Upper lobe of left lung (tissue), 6 donors: ENCODE results near the gene DEXI. TPM values are rescaled to one million over a fixed set of nuclear protein-coding genes. Genes with fewer than 3 reads are reported as not detected.
"Not testable (repeated sequence)": the region's sequence is repeated elsewhere in the genome, so short reads cannot be mapped to it uniquely, and the experiment has no call there.

ENCODE experiments used
- ATAC-seq, 2 donors: fragments of 200-7000 bp; cut with Tn5 transposase; one replicate each; pipeline ENCODE4 v1.9.1; 2022; ENCODE audit warnings: mild to moderate bottlenecking in 2 of 2, moderate library complexity in 2 of 2; ENCODE audit not compliant: low FRiP score in 2 of 2
- DNase-seq, 2 donors: peaks; one replicate each; pipeline ENCODE4 v3.0.0-alpha.2; 2019 to 2020
- H3K27ac ChIP-seq, 4 donors: fragments of 200-600 bp; sonication (generic); one replicate each; pipeline ENCODE4 v1.5.1; 2016 to 2019
- H3K27me3 ChIP-seq, 4 donors: fragments of 200-600 bp; sonication (generic); one replicate each; pipeline ENCODE4 v1.5.1; 2017 to 2019
- H3K36me3 ChIP-seq, 4 donors: fragments of 200-600 bp; sonication (generic); one replicate each; pipeline ENCODE4 v1.5.1; 2016 to 2019
- H3K4me1 ChIP-seq, 4 donors: fragments of 200-600 bp; sonication (generic); one replicate each; pipeline ENCODE4 v1.5.1; 2018 to 2019
- H3K4me3 ChIP-seq, 4 donors: fragments of 200-600 bp; sonication (generic); one replicate each; pipeline ENCODE4 v1.5.1; 2017 to 2019; ENCODE audit warnings: mild to moderate bottlenecking in 2 of 4, moderate library complexity in 1 of 4
- H3K9me3 ChIP-seq, 4 donors: fragments of 200-600 bp; sonication (generic); one replicate each; pipeline ENCODE4 v1.5.1; 2018 to 2019
- CTCF ChIP-seq, 6 experiments: fragments of 450-650 bp in 4 of 6; fragments of 200-600 bp in 2 of 6; sonication (generic) in 2 of 6; IDR thresholded peaks; one replicate each; pipeline ENCODE4 v1.5.1; 2016 to 2019; ENCODE audit warnings: antibody characterized with exemption in 6 of 6
- EP300 ChIP-seq, 4 donors: sonication (generic); formaldehyde crosslinking; IDR thresholded peaks; one replicate each; pipeline ENCODE4 v1.5.1; 2017; ENCODE audit warnings: antibody characterized with exemption in 4 of 4, control low read depth in 2 of 4
- POLR2A ChIP-seq, 4 donors: fragments of 450-650 bp; IDR thresholded peaks; one replicate each; pipeline ENCODE4 v1.5.1; 2016 to 2017; ENCODE audit warnings: antibody characterized with exemption in 4 of 4, mild to moderate bottlenecking in 2 of 4
- POLR2AphosphoS5 ChIP-seq, 2 donors: sonication (generic); formaldehyde crosslinking; IDR thresholded peaks; one replicate each; pipeline ENCODE4 v1.5.1; 2017; ENCODE audit warnings: antibody characterized with exemption in 2 of 2
- WGBS, 2 donors: methylation state at CpG; one replicate each; pipeline ENCODE4 v1.1.5; 2017 to 2018; 5-methylcytosine and 5-hydroxymethylcytosine counted together
- total RNA-seq, 6 donors: library from RNA; depleted of rRNA in 4 of 6; stranded (reverse); fragments of >200 nt in 4 of 6; gene quantifications; one replicate each; pipeline versions ENCODE4 v1.1.0 to v1.2.1, GENCODE V29; 2016 to 2021
- donor health status: DM: no; HTN: no; CAD: no; lungs with moderate emphysema.
- donor health status: DM: no; HTN: yes; CAD: no; lungs with severe emphysema.

The DEXI gene
- total RNA-seq, 6 donors from 2014 or later, result 28.4 to 87.0 (median 55.1) TPM

- DNase-seq (no peak), ATAC-seq (no peak)
- WGBS, 2 donors, result 34 to 35% methylated on average over 13 to 14 of the region's 14 CpGs
- no peaks in the 10 kb centered on the region for H3K27me3 ChIP-seq
- TF ChIP-seq EP300 (IDR thresholded peaks at IDR 0.05) (no peak), POLR2AphosphoS5 (IDR thresholded peaks at IDR 0.05) (no peak), CTCF (IDR thresholded peaks at IDR 0.05) (no peak), POLR2A (IDR thresholded peaks at IDR 0.05) (no peak)
- peak overlapping the region; percentile 71 to 91 (median 81) for H3K4me3 ChIP-seq
- H3K27ac ChIP-seq, result peak overlapping the region; percentile 79 to 89 (median 84)
- peaks cover 48 to 79% (median 60%) of the 10 kb centered on the region in 4 donors for H3K4me1 ChIP-seq
- H3K9me3 ChIP-seq, result no peaks in the 10 kb centered on the region
- H3K36me3 ChIP-seq, result no peaks in the 10 kb centered on the region
Measured at GRCh38 chr16:10945065-10945787, 3.0 kb upstream of the DEXI start.

- ATAC-seq (peak; percentile 93 to 95), DNase-seq (peak; percentile 99 to 100)
- H3K4me3 ChIP-seq, result peak within 1 kb of the TSS; percentile 71 to 91 (median 81)
- WGBS, 2 donors, result 0 to 1% methylated on average over 14 to 70 of the region's 86 CpGs
- no peaks in the 10 kb centered on the region for H3K36me3 ChIP-seq
- no peaks in the 10 kb centered on the region for H3K27me3 ChIP-seq
- H3K9me3 ChIP-seq, result no peaks in the 10 kb centered on the region
- TF ChIP-seq EP300 (IDR thresholded peaks at IDR 0.05), result no peak
- TF ChIP-seq POLR2A (IDR thresholded peaks at IDR 0.05), result peak in 3 of 4 donors; percentile 55 to 92 (median 82)
- peak; percentile 91 to 97 for TF ChIP-seq POLR2AphosphoS5 (IDR thresholded peaks at IDR 0.05)
- peak in 5 of 6 experiments; percentile 26 to 79 (median 71) for TF ChIP-seq CTCF (IDR thresholded peaks at IDR 0.05)
- peaks cover 52 to 81% (median 63%) of the 10 kb centered on the region in 4 donors for H3K4me1 ChIP-seq
- peak within 1 kb of the TSS; percentile 80 to 92 (median 88) for H3K27ac ChIP-seq
Measured at GRCh38 chr16:10944249-10945064, 2.2 kb upstream of the DEXI start, which contains the start of gene CLEC16A. Gene CLEC16A, plus strand, starts transcription at chr16:10944564. Its CDS starts 154 bp downstream, at chr16:10944718.

GRCh38 chr16:10943064-10943353, 741 bp upstream of the DEXI start:
- ATAC-seq (no peak), DNase-seq (no peak)
- Histone ChIP-seq H3K9me3 (no peaks in the 10 kb centered on the region), H3K27ac (peak overlapping the region; percentile 84 to 92 (median 88)), H3K36me3 (no peaks in the 10 kb centered on the region), H3K4me1 (peaks cover 58 to 81% (median 75%) of the 10 kb centered on the region in 4 donors), H3K27me3 (no peaks in the 10 kb centered on the region), H3K4me3 (peak overlapping the region in 3 of 4 donors; percentile 89 to 94 (median 93))
- WGBS, 2 donors, result 89 to 91% methylated on average over 7 of the region's 7 CpGs
- TF ChIP-seq EP300 (IDR thresholded peaks at IDR 0.05) (no peak), POLR2AphosphoS5 (IDR thresholded peaks at IDR 0.05) (no peak), CTCF (IDR thresholded peaks at IDR 0.05) (no peak), POLR2A (IDR thresholded peaks at IDR 0.05) (no peak)

- DNase-seq, H3K36me3 ChIP-seq, H3K27me3 ChIP-seq, H3K9me3 ChIP-seq: not testable (repeated sequence)
- TF ChIP-seq POLR2A (IDR thresholded peaks at IDR 0.05) (peak in 1 of 4 donors; percentile 35), CTCF (IDR thresholded peaks at IDR 0.05) (peak in 1 of 6 experiments; percentile 4)
- WGBS, 2 donors, result 0% methylated on average over 7 to 9 of the region's 52 CpGs
- ATAC-seq, result peak in 1 of 2 donors; percentile 1
- Histone ChIP-seq H3K4me1 (peaks cover 68 to 85% (median 81%) of the 10 kb centered on the region in 4 donors), H3K4me3 (peak overlapping the region; percentile 89 to 94 (median 92)), H3K27ac (peak overlapping the region; percentile 84 to 92 (median 88))
Measured at GRCh38 chr16:10941935-10942351, 325 bp downstream of the DEXI start.
